Measurements from ENCODE around the gene GFOD1.
A peak's percentile ranks its signal among the peaks of the same experiment; 100 is the strongest.
"Not testable (repeated sequence)": the region's sequence is repeated elsewhere in the genome, so short reads cannot be mapped to it uniquely, and the experiment has no call there.

Gene GFOD1

GRCh38 chr6:13450628-13451027 lies 36.8 kb downstream of the GFOD1 start:
- intact Hi-C loops (cut with DNase I) = loop anchor here (5.0 to 10.0 kb wide), 3 partner anchors 38 to 124 kb away; partner anchors contain the start of gene SIRT5
- no peak for DNase-seq

GRCh38 chr6:13447949-13448724 lies 39.3 kb downstream of the GFOD1 start:
- intact Hi-C loops (cut with DNase I) = no loop called here
- DNase-seq = no peak

GRCh38 chr6:13446381-13446780 lies 41.0 kb downstream of the GFOD1 start:
- DNase-seq = no peak

GRCh38 chr6:13445744-13446115 lies 41.7 kb downstream of the GFOD1 start:
- intact Hi-C loops (cut with DNase I) = no loop called here
- no peak for DNase-seq

More at GRCh38 chr6:13446381-13446780, 41.0 kb downstream of the GFOD1 start:
- intact Hi-C loops (cut with DNase I) = no loop called here

DNA sequence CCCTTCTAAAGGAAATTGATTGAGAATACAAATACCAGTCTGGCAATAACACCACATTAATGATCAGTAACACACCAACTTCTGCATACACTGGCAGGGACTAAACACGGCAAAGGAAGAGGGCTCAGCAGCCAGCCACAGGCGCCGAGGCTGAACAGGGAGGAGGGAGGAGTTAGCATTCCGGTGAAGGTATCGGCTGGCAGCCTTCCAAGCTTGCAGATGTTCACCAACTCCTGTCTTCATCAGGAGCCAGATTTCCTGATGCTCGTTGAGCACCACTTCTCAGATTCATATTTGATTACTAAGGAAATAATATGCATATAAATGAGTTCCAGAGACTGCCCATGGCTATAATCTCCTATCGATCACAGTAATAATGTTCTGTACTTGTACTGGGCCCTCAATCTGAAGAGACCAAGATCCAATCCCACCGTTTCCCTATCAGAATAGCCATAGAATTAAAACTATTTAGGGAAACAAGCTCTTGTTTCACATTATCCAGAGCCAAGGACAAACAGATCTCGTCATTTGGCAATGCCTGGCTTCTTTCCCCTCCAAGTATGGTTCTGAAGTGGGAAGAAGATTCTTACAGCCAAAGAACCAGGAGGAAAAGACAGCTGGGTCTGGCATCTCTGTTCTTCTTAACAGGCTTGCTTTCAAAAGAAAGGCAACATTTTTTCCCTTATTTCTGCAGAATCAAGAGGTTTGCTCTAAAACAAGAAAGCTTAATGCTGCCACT lies 42.2 kb downstream of the GFOD1 start:
- intact Hi-C loops (cut with DNase I) = no loop called here
- DNase-seq = peak in 8 of 10 donors; percentile 43 to 95 (median 73)

DNA sequence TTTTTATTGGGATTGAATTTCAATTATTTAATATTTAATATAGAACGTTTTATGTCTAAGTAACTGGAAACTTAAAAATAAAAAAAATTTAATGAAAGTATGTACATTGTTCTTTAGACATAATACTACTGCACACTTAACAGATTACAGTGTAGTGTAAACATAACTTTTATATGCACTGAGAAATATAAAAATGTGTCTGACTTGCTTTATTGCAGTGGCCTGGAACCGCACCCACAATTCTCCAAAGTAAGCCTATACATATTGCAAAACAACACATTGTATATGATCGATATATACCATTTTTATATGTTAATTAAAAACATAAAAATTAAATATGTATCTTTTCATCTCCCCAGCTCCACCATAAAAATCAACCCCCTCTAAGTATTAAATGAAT lies 42.8 kb downstream of the GFOD1 start:
- intact Hi-C loops (cut with DNase I) = no loop called here
- DNase-seq = no peak

- intact Hi-C loops (cut with DNase I); DNase-seq: not testable (repeated sequence)
Observed at GRCh38 chr6:13443978-13444377, 43.4 kb downstream of the GFOD1 start.

DNA sequence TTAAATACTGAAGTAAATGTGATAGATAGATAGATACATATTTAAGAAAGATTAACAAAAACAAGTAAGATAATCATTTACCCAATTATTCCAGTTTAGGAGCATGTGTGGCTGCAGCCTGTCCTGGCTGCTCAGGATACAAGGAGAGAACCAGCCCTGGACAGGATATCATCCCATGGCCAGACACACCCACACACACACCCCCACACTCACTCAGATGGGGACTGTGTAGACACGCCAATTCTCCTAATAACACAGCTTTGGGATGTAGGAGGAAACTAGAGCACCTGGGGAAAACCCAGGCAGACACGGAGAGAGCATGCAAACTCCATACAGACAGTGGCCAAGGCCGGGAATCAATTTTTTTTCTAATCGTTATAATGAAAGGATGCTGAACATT lies 45.6 kb downstream of the GFOD1 start:
- intact Hi-C loops (cut with DNase I) = no loop called here
- no peak for DNase-seq

- intact Hi-C loops (cut with DNase I) = no loop called here
Observed at GRCh38 chr6:13439644-13440043, 47.8 kb downstream of the GFOD1 start.

GRCh38 chr6:13438126-13438525 lies 49.3 kb downstream of the GFOD1 start:
- intact Hi-C loops (cut with DNase I) = no loop called here
- no peak for DNase-seq

More at GRCh38 chr6:13439644-13440043, 47.8 kb downstream of the GFOD1 start:
- no peak for DNase-seq

DNA sequence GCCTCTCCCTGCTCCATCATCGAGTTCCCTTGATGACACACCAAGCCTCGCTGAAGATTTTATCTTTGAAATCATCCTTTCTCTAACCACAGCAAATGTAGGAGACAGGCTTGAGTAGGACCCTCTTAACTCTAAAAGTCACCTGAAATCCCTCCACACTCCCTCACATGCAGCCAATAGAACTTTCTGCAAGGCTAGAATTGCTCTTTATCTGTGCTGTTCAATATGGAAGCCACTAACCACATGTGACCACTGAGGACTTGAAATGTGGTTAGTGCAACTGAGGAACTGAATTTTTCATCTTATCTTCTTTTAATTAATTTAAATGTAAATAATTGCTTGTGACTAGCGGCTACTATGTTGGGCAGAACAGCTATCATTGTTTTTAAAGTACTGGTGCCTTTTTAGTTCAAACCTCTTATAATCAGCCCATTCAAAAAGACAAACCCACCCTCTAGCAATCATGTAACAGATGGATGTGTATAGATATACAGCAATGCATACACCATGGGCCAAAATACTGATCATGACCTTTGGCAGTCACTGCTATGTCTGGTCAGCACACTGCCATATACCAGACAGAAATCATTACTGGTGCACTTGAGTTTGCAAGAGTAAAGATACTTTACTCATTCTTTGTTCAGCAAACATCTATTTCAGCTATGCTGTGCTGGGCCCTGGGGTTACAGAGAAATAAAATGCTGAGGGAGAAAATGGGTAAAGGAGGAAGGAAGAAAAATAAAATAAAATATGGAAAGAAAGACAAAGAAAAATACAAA lies 50.0 kb downstream of the GFOD1 start:
- intact Hi-C loops (cut with DNase I) = no loop called here
- no peak for DNase-seq

DNA sequence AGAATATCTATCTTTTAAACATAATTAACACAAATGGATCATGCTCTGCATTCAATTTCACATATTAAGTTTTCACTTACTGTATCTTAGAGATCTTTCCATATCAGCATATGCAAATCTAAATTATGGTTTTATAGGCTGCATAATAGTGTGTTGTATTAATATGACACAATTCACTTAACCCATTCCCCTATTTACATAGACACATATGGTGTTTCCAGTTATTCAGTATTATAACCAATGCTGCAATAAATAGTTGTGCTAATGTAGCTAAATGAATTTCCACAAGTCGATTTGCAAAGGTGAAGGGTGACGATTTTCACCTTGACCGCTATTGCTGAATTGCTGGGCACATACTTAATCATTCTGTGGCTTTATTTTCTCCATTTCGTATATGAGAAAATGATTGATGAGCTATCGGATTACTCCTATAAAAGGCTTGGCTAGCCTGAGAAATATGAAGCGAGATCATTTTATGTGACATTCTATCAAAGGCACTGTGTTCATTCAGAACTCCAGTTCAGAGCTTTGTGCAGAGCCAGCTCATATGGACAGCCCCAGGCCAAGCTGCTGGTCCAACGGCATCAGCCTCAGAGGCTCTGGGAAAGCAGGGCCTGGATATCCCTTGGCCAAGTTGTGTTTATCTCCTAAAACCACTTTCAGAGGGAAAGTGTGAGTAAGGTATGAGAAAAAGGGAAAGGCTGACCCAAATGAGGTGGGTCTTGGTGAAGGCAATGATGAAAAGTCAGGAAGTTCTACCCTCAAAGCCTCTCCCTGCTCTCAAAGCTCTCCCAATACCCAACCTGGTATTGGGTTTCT lies 50.8 kb downstream of the GFOD1 start:
- no peak for DNase-seq
- intact Hi-C loops (cut with DNase I) = no loop called here

DNA sequence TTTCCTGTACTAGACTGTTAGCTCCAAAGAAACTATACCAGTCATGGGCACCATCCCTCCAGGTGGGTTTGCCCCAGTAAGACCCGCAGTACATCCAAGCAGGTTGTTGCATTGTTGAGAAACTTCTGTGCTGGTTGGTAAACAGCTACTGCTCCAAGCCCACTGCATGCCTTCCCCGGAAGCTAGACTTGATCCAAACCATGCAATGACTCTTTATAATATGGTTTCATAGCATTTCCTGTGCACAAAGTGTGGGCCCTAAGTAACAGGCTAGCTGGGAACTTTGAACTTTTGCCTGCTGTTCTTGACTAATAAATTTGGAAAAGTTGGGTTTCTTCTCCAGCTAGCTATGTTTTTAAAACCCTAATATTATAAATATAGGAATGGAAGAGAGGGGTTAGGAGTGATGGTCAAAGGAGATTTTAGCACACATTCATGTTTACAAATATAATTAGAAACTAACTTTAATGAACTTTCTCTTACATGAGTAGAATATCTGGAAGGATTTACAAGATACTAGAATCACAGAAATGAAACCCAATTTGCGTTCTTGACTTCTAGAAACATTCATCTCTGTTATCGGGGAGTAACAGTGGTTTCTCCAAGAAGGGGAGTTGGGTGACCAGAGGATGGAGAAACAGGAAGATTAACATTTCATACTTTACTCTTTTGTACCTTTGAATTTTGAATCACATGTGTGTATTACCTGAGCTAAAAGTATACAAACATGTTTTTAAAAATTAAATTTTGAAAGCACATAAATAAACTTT lies 51.7 kb downstream of the GFOD1 start:
- intact Hi-C loops (cut with DNase I) = no loop called here
- DNase-seq = no peak

GRCh38 chr6:13434777-13435176 lies 52.6 kb downstream of the GFOD1 start:
- DNase-seq = no peak

DNA sequence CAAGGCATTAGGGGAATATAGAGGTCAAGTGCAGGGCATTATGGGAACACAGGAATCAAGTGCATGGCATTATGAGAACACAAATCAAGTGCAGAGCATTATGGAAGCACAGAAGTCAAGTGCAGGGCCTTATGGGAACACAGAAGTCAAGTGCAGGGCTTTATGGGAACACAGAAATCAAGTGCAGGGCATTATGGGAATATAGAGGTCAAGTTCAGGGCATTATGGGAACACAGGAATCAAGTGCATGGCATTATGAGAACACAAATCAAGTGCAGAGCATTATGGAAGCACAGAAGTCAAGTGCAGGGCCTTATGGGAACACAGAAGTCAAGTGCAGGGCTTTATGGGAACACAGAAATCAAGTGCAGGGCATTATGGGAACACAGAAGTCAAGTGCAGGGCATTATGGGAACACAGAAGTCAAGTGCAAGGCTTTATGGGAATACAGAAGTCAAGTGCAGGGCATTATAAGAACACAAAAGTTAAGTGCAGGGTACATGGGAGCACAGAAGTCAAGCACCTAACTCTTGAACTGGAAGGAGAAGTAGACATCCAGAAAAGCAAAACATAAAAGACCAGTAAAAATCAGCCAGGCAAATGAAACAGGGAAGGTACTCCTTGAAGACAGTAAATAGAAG lies 53.1 kb downstream of the GFOD1 start:
- DNase-seq; intact Hi-C loops (cut with DNase I): not testable (repeated sequence)

More at GRCh38 chr6:13434777-13435176, 52.6 kb downstream of the GFOD1 start:
- intact Hi-C loops (cut with DNase I) = no loop called here

- intact Hi-C loops (cut with DNase I) = no loop called here
- DNase-seq = no peak
Observed at GRCh38 chr6:13433709-13434121, 53.7 kb downstream of the GFOD1 start.

- intact Hi-C loops (cut with DNase I) = no loop called here
- DNase-seq = no peak
Observed at GRCh38 chr6:13432526-13433184, 54.7 kb downstream of the GFOD1 start.

- no peak for DNase-seq
- intact Hi-C loops (cut with DNase I) = no loop called here
Observed at GRCh38 chr6:13431861-13432465, 55.4 kb downstream of the GFOD1 start.

All from posterior cingulate gyrus (tissue), 11 donors.